MM.1S (cell line): ENCODE data around the gene LIAS.

Experiments
- DNase-seq: peaks from one replicate; pipeline ENCODE4 v3.0.0-alpha.2; 2015
- H2AFZ ChIP-seq: fragments of 300-600 bp; sonication (generic); 2 replicates; pipeline ENCODE4 v1.6.0; 2016; ENCODE audit warnings: antibody characterized with exemption, low read length
- H3F3A ChIP-seq: fragments of 300-600 bp; sonication (generic); 2 replicates; pipeline ENCODE4 v1.6.1; 2016; ENCODE audit warnings: mild to moderate bottlenecking, antibody characterized with exemption, low read length, moderate library complexity, mixed read lengths; ENCODE audit not compliant: insufficient read depth
- H3K27ac ChIP-seq: fragments of 300-600 bp; sonication (generic); 2 replicates; pipeline ENCODE4 v1.5.1; 2016; ENCODE audit warnings: mild to moderate bottlenecking, low read length
- H3K27me3 ChIP-seq: fragments of 300-600 bp; sonication (generic); replicated peaks from 2 replicates; pipeline ENCODE4 v1.6.0; 2016; ENCODE audit warnings: low read length; ENCODE audit not compliant: insufficient read depth
- H3K36me3 ChIP-seq: fragments of 300-600 bp; sonication (generic); replicated peaks from 2 replicates; pipeline ENCODE4 v1.6.1; 2016; ENCODE audit warnings: mild to moderate bottlenecking, low read length, mixed read lengths; ENCODE audit not compliant: insufficient read depth
- H3K4me1 ChIP-seq: fragments of 300-600 bp; sonication (generic); 2 replicates; pipeline ENCODE4 v1.6.1; 2016; ENCODE audit warnings: low read length, mixed read lengths
- H3K4me2 ChIP-seq: fragments of 300-600 bp; sonication (generic); 2 replicates; pipeline ENCODE4 v1.6.0; 2016; ENCODE audit warnings: low read depth, low read length
- H3K4me3 ChIP-seq: fragments of 300-600 bp; sonication (generic); 2 replicates; pipeline ENCODE4 v1.5.1; 2016; ENCODE audit warnings: low read length, mixed read lengths
- H3K79me2 ChIP-seq: fragments of 300-600 bp; sonication (generic); 2 replicates; pipeline ENCODE4 v1.6.1; 2016; ENCODE audit warnings: mixed run types, low read length, mixed read lengths
- H3K9ac ChIP-seq: fragments of 300-600 bp; sonication (generic); 2 replicates; pipeline ENCODE4 v1.6.1; 2016; ENCODE audit warnings: low read length, mixed read lengths
- H3K9me2 ChIP-seq: fragments of 300-600 bp; sonication (generic); replicated peaks from 2 replicates; pipeline ENCODE4 v1.6.1; 2016; ENCODE audit warnings: mild to moderate bottlenecking, low read length, mixed read lengths; ENCODE audit not compliant: insufficient read depth
- H3K9me3 ChIP-seq: fragments of 300-600 bp; sonication (generic); replicated peaks from 2 replicates; pipeline ENCODE4 v1.6.1; 2016; ENCODE audit warnings: mild to moderate bottlenecking, low read length, mixed read lengths; ENCODE audit not compliant: insufficient read depth
- H4K20me1 ChIP-seq: fragments of 300-600 bp; sonication (generic); 2 replicates; pipeline ENCODE4 v1.6.1; 2016; ENCODE audit warnings: mild to moderate bottlenecking, low read length, moderate library complexity, mixed read lengths; ENCODE audit not compliant: insufficient read depth
- CTCF ChIP-seq: fragments of 300-600 bp; sonication (generic); IDR thresholded peaks from 2 replicates; pipeline ENCODE4 v1.5.1; 2016; ENCODE audit warnings: antibody characterized with exemption, low read length, mixed read lengths
- EZH2 ChIP-seq: fragments of 300-600 bp; sonication (generic); optimal IDR thresholded peaks from 2 replicates; pipeline ENCODE3; 2017; ENCODE audit warnings: low read depth, mild to moderate bottlenecking, antibody characterized with exemption, low read length, mixed read lengths
- EZH2phosphoT487 ChIP-seq: fragments of 300-600 bp; sonication (generic); IDR thresholded peaks from 2 replicates; pipeline ENCODE4 v1.6.1; 2018; ENCODE audit warnings: antibody characterized with exemption, low read length

Gene LIAS

GRCh38 chr4:39441593-39441992 is 17.3 kb upstream of the LIAS start:
- no peaks in the 10 kb centered on the region for H3F3A ChIP-seq
- H2AFZ ChIP-seq, result no peak overlapping the region
- H3K4me1 ChIP-seq, result no peaks in the 10 kb centered on the region
- no peaks in the 10 kb centered on the region for H3K36me3 ChIP-seq
- no peaks in the 10 kb centered on the region for H3K9me3 ChIP-seq
- no peak overlapping the region for H3K9ac ChIP-seq
- no peaks in the 10 kb centered on the region for H3K9me2 ChIP-seq
- no peaks in the 10 kb centered on the region for H4K20me1 ChIP-seq
- no peak overlapping the region for H3K4me2 ChIP-seq
- no peak overlapping the region for H3K4me3 ChIP-seq
- no peak overlapping the region for H3K27ac ChIP-seq
- DNase-seq, result no peak
- TF ChIP-seq EZH2 (no peak), EZH2phosphoT487 (no peak), CTCF (no peak)
- H3K79me2 ChIP-seq, result no peaks in the 10 kb centered on the region
- H3K27me3 ChIP-seq, result no peaks in the 10 kb centered on the region

GRCh38 chr4:39442998-39443397 is 15.9 kb upstream of the LIAS start:
- H3K27ac ChIP-seq, result no peak overlapping the region
- no peak overlapping the region for H3K9ac ChIP-seq
- no peaks in the 10 kb centered on the region for H3K9me3 ChIP-seq
- no peaks in the 10 kb centered on the region for H4K20me1 ChIP-seq
- H3K4me2 ChIP-seq, result no peak overlapping the region
- no peaks in the 10 kb centered on the region for H3K27me3 ChIP-seq
- DNase-seq, result no peak
- H2AFZ ChIP-seq, result no peak overlapping the region
- H3K4me3 ChIP-seq, result no peak overlapping the region
- TF ChIP-seq CTCF (no peak), EZH2 (no peak), EZH2phosphoT487 (no peak)
- no peaks in the 10 kb centered on the region for H3K9me2 ChIP-seq
- no peaks in the 10 kb centered on the region for H3K4me1 ChIP-seq
- no peaks in the 10 kb centered on the region for H3K79me2 ChIP-seq
- H3F3A ChIP-seq, result no peaks in the 10 kb centered on the region
- H3K36me3 ChIP-seq, result no peaks in the 10 kb centered on the region

- Histone ChIP-seq H4K20me1 (no peaks in the 10 kb centered on the region), H3K36me3 (no peaks in the 10 kb centered on the region), H3F3A (peaks cover 17% of the 10 kb centered on the region), H3K27ac (no peak overlapping the region), H3K27me3 (no peaks in the 10 kb centered on the region), H3K4me3 (no peak overlapping the region), H3K4me1 (no peaks in the 10 kb centered on the region), H3K4me2 (no peak overlapping the region), H3K9me3 (no peaks in the 10 kb centered on the region), H3K79me2 (no peaks in the 10 kb centered on the region), H2AFZ (no peak overlapping the region), H3K9ac (no peak overlapping the region), H3K9me2 (no peaks in the 10 kb centered on the region)
- no peak for DNase-seq
- TF ChIP-seq EZH2phosphoT487, result no peak
- no peak for TF ChIP-seq EZH2
- TF ChIP-seq CTCF, result no peak
These were observed 12.4 kb upstream of the LIAS start for GRCh38 chr4:39446483-39446841.
